ENCODE results near the gene KIAA1755.
"Not testable (repeated sequence)": the region's sequence is repeated elsewhere in the genome, so short reads cannot be mapped to it uniquely, and the experiment has no call there.

The KIAA1755 gene

DNA sequence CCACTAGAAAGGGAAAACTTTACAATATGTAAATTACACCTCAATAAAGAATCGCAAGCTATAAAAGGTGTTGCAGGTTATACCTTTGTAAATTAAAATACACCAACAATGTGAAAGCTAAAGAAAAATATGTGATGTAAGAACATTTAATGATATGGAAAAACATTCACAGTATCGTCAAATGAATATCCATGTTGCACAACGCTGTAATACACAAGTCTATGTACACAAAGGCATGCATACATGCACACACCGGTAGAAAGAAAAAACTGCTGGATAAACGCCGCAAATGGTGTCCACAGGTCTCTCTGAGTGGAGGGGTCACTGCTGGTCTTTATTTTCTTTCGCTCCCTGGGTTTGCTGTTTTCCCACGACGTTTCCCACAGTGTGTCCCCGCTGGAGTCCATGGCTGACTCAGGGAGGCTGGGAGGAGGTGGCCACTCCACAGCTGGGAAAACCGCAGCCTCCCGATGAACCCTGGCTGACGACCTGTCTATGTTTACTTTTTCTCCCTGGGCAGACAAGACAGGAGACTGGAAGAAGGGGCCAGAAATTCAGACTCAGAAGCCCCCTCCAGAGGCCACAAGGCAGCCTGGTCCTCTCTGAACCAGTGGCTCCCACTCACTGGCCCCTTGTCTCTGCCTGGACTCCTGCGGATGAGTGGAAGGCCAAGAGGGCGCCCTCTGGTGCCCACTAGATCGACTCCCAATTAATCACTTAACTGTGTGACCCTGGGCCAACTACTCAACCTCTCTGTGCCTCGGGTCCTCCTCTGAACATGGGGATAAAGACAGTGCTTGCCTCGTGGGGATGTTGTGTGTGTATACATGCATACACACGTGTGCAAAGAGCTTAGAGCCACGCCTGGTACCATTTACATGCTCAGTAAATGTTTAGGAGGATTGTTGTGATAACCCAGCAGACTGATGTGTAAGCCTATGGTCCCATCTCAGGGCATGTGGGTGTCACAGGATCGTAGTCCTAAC, 30.6 kb upstream of the KIAA1755 start:
- DNase-seq = no peak

GRCh38 chr20:38286586-38287531, 26.3 kb upstream of the KIAA1755 start:
- DNase-seq = no peak

GRCh38 chr20:38284893-38285444, 24.4 kb upstream of the KIAA1755 start:
- DNase-seq = no peak

GRCh38 chr20:38284066-38284650, 23.6 kb upstream of the KIAA1755 start:
- not testable (repeated sequence) for DNase-seq

GRCh38 chr20:38283236-38283635, 22.7 kb upstream of the KIAA1755 start:
- no peak for DNase-seq

DNA sequence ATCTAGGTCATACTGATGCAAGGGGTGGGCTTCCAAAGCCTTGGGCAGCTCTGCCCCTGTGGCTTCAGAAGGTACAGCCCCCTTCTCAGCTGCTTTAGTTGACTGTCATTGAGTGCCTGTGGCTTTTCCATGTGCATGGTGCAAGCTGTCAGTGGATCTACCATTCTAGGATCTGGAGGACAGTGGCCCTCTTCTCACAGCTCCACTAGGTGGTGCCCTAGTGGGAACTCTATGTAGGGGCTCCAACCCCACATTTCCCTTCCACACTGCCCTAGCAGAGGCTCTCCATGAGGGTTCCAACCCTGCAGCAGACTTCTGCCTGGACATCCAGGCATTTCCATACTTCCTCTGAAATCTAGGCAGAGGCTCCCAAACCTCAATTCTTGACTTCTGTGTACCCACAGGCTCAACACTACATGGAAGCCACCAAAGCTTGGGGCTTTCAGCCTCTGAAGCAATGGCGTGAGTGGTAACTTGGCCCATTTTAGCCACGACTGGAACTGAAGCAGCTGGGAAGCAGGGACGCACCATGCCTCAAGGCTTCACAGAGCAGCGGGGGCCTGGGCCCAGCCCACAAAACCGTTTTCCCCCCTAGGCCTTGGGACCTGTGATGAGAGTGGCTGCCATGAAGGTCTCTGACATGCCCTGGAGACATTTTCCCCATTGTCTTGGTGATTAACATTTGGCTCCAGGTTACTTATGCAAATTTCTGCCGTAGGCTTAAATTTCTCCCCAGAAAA, 20.8 kb upstream of the KIAA1755 start:
- not testable (repeated sequence) for DNase-seq

GRCh38 chr20:38278763-38279162, 18.2 kb upstream of the KIAA1755 start:
- no peak for DNase-seq

DNA sequence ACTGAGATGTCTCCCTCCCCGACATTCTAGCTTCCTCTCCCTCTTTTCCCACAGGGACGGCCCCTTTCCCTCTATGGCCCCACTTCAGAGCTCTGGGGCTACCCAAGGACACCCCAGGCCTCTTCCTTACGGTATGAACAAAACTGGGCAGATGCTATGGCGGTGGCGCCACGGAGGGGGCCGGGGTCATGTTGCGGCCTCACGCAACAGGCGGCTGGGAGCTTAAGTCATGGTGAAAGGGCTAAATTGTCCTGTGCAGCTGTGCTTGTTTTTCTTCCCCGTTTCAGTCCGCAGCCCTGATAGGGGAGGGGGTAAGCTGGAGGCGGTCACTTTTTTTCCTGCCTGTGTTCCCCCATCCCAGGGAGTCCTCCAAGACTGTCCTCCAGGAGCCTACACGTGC, 17.6 kb upstream of the KIAA1755 start:
- no peak for DNase-seq

- DNase-seq = no peak
Measured at GRCh38 chr20:38277691-38278090, 17.2 kb upstream of the KIAA1755 start.

DNA sequence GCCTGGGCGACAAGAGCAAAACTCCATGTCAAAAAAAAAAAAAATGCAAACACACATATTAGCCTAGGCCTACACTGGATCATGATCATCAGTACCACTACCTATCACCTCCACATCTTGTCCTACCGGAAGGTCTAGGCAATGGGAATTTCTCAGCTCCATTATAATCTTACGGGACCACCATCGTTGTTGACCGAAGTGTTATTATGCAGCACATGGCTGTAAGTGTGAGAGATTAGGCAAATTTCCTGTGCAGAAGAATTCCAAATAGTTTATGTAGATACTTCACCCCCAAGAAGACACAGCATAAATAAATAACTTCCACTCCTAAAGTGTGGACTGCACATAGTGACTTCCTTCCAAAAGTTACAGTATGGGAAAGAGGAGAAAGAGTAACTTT, 16.8 kb upstream of the KIAA1755 start:
- no peak for DNase-seq

- no peak for DNase-seq
Measured at GRCh38 chr20:38275815-38276550, 15.4 kb upstream of the KIAA1755 start.

DNA sequence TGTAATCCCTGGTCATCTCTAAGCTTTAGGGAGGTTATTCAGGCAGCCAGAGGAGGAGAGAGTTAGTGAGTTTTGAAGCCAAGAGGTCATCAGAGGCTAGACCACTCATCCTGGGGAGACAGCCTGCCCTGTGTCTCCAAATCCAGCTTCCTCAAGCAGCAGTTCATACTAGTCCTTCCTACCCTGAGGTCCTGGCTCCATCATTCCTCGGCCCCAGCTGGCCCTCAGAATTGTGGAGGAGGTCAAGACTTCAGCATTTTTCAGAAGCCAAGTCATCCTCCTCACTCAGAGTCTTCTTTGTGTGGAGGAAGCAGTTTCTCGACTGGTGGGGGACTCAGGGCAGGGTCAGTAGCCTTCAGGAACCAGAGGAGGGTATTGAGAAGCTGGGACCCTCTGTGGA, 12.4 kb upstream of the KIAA1755 start:
- no peak for DNase-seq

- no peak for DNase-seq
Measured at GRCh38 chr20:38272398-38272797, 11.9 kb upstream of the KIAA1755 start.

- DNase-seq = no peak
Measured at GRCh38 chr20:38271608-38272120, 11.1 kb upstream of the KIAA1755 start.

DNA sequence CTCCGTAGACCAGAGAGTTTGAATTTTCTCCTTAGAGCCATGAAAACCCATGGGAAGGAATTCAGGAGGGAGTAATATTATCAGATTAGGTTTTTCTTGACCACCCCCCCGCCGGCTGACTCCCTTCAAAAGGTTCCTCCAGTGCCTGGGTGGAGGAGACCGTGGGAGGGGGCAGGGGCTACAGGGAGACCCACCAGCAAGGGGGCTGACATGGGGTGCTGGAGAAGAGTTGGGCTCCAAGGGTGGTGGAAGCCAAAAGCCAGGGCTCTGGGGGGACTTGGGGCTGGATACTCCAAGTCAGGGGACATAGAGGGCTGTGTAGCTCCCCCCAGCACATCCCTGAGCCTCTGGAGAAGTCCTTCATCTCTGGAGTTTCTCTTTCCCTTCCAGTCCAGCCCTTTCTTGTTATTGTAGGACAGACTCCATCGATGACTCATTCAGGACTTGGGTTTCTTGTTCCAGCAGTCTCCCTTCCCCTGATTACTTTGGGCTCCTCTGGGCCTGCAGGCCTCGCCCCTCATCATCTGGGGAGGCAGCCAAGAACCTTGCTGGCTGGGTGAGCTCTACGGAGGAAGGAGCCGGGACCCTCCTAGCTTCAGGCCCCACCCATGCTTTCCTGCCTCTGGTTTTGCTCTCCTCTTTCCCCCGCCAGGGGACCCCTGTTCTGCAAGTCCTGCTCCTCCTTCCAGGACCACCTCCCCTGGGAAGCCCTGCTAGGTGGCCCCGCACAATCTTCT, 10.5 kb upstream of the KIAA1755 start:
- DNase-seq = no peak

GRCh38 chr20:38269715-38270114, 9.2 kb upstream of the KIAA1755 start:
- DNase-seq = no peak

- DNase-seq = no peak
Measured at GRCh38 chr20:38269040-38269439, 8.5 kb upstream of the KIAA1755 start.

DNA sequence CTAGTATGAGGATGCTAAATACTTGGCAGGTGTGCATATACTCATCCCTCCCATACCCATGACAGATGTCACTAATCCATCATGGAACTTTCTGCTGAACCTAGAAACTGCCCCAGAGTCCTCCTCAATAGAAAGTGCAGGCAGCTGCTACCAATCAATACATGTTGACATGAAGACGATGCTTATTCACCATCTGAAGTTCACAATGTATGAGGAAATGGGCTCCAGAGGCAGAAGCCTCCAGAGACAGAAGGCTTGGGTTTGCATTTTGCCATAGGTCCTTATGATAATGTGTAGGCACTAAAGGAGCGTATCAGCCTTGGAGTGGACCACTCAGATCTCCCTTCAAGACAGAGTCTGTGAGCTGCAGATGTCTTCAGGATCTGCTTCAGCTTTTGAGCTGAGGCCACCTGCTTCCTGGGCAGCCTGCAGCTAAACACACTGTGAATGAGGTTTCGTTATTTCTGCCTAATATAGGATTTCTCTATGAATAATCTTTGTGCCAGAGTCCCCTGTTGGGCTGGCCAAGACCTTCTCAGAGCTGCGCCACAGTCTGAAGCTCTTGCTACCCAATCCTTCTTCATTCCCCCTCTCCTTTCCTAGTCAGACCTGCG, 7.5 kb upstream of the KIAA1755 start:
- no peak for DNase-seq

GRCh38 chr20:38267296-38267695, 6.8 kb upstream of the KIAA1755 start:
- no peak for DNase-seq

GRCh38 chr20:38266426-38266825, 5.9 kb upstream of the KIAA1755 start:
- no peak for DNase-seq

All from NCI-H187 (cell line).